ENCODE data around the gene ABCC11.
A peak's percentile ranks its signal among the peaks of the same experiment; 100 is the strongest.

ABCC11 gene

DNA sequence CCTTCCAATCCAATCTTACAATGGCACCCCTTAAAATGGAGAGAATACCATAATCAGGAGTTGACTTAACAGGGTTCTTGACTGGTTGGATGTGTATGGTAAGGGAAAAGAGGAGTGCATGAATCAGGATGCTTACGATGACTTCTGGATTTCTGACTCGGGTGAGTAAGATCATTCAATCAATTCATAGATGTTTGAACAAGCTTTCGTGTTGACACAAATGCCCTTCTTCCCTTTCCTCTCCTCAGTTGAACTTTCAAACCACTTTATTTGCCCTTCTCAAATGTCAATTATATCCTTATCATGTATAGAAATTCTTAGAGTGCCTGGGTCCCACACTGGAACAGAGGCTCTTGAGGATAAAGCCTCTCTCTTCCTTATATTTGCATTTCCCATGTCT, 117.4 kb downstream of the ABCC11 start:
- no peak for DNase-seq (ENCODE audit: low read depth)

DNA sequence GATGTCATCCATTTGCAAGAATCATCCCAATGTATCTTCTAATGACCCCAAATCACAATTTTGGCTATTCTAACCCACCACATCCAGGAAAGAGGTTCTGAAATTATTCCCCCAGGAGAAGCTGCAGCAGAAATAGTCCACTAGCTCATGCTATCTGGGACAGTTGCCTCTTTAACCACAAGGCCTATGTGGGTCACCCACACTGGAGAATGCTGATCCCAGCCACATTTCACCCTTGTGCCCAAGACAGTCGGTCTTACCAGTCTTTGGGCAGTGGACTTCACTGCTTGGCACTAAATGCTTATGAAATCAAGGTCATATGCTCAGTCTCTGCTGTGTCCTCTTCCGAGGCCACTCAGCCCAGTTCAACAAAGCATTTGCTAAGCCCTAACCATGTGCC, 118.6 kb downstream of the ABCC11 start:
- DNase-seq (ENCODE audit: low read depth), result no peak

DNA sequence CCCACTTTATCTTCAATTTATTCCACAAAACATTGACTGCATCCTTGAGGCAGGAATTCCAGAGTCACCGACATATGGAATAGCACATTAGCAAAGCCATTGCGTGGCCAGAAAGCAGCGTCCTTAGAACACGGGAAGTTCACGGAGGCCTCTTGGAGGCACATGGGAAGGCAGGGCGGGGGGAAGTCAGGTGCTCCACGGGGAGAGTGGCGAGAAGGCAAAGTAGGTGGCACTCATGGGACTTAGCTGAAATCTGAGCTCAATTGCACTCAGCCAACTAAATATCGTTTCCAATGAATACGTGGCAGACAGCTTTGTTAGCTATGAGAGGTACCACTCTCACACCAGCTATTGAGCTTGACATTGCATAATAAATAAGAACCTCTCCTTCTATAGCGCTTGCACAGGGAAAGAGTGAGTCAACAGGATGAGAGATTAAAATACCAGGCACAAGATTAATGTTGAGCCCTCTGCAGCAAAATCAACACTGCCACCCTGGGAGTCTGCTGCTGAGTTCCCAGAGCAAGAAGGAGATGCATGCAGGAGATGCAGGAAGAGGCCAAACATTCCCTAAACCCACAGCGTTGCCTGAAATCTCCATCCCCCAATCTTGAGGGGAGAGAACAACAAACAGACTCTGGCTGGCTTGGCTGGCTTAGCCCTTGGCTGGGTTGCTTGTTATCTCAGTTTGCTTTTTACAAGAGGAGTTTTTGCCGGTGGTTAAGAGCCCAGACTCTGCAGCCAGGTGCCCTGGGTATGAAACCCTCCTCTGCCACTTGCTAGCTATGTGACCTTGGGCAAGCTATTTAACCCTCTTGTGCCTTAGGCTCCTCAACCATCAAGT, 120.3 kb downstream of the ABCC11 start:
- DNase-seq (ENCODE audit: low read depth), result no peak

DNA sequence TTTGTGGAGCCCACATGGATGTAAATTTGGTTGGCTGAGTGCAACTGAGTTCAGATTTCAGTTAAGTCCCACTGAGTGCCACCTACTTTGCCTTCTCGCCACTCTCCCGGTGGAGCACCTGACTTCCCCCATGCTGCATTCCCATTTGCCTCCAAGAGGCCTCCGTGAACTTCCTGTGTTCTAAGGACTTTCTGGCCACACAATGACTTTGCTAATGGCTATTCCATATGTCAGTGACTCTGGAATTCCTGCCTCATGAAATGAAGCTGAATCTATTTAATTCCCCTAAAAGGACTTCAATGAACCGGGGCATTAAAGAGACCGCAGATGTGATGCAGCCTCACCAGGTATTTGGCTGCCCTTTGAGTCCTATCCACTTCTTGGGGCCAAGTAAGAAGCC, 121.5 kb downstream of the ABCC11 start:
- DNase-seq (ENCODE audit: low read depth), result no peak

DNA sequence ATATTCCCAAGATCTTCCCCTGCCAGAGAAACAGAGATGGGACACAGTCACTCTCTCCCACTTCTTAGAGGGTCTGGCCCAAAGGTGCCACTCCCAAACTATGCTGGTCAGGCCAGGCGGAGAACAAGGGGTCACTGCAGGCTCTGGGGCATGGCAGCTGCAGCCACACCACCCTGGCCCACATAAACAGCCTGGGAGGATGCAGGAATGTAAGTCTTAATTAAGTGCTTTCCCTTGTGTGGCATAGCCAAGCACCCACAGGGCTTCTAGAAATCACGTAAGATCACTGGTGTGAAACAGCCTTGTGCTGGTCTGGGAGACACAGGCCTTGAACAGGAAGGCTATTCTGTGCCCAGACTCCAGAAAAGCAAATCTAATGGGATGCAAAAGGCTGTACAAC, 123.1 kb downstream of the ABCC11 start:
- DNase-seq (ENCODE audit: low read depth), result no peak

DNA sequence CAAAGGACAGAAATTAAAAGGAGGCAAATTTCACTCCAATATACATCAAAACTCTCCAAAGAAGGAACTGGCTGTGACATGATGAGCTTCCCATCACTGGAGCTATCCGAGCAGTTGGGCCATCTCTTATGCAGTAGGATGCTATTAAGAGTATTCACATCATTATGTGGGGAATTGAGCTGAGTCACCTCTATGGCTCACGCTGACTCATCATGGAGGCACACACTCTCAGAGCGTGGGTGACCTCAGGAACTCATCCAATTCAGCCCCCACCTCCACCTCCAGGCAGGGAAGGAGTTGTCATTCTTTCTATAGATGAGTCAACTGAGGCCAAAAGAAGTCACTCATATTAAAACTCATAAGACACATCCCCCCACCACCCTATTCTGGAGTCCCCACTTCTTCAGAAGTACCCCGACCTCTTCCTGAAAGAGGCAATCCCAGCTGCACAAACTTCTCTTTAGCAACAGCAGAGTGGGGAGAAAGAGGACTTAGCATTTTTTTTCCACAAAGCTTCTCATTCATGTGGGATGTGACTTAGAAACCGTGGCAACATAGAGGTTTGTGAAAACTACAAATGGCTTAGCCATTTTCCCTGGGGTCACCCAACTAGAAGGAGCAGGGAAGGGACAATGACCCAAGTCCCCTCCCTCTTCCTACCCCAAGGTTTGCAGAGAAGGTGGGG, 124.1 kb downstream of the ABCC11 start:
- DNase-seq (ENCODE audit: low read depth), result peak; percentile 33

DNA sequence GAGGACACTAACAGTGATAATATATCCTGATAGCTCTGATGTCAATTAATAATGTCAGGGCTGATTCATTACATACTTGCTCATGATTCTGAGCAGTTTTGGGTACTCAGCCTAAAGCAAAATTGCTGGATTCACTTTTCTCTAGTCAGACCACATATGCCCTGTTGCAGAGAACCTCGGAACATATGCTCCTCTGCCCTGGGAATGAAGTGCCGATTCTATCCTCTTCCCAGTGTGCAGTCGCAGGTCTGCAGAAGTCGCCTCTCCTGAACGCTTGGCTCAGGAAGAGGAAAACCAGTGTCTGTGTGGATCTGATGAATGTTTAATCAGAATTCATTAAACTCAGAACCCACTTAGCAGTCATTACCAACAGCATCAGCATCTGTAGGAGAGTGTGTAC, 126.1 kb downstream of the ABCC11 start:
- DNase-seq (ENCODE audit: low read depth), result no peak

DNA sequence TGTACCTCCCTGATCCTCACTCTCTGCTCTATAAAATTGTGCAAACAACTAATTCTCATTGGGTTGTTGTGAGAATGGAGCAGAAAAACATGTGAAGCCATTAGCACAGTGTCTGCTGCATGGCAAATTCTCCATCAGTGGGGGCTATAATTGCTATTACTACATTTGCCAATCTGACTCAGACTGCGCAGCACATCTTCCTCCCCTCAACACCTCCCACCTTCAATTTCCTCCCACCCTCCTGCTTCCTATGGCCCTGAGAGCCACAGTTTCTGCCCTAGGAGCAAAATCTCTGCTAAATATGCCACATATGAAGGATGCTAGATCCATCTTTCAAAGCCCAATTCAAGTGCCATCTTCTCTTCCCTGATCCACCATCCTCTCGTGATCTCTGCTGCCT, 128.5 kb downstream of the ABCC11 start:
- DNase-seq (ENCODE audit: low read depth), result no peak

DNA sequence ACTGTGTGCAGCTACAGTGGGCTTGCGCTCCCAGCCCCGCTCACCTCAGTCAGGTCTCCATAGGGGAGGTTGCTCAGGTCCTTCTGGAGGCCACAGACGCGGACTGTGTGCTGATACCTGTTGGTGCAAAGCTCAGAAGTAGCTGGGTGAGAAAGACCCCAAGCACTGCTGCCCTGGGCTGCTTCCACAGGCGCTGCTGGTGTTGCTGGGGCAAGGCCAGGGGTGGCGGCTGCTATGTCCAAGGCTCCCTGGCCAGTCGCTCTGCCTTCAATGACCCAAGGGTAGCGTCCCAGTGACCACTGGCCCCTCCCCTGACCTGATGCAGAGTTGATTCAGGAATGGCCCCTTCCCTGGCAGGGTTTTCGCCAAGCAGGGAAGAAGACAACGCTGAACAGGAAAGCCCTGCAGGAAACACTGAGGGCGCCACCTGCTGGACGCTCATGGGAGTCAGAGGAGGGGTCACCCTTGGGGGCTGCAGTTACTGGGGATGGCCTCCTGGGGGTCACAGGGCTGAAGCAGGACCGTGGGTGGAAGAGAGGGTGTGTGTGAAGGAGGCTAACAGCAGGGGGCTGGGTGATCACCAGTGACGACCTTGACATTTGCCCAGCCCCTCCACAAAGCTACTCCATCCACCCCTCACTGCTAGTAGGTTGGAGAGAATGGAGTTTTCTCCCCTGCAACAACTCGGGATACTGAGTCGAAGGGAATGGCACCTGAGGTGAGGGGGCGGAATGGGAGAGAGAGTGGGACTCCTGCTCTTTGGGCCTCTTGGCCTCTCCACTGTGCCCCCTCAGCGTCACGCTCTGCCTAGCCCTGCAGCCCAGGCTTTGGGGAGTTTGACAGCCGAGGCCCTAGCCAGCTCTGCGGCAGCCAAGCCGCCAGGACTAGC, 129.9 kb downstream of the ABCC11 start:
- DNase-seq (ENCODE audit: low read depth), result peak; percentile 26

Measured in stimulated activated CD4-positive, alpha-beta T cell treated with anti-CD3 and anti-CD28 coated beads, Interleukin-2, amount 100 ng/mL, for 4 hours (primary cell).